MM.1S (cell line): ENCODE results near the gene TRIM25.

Experiments used
- DNase-seq: peaks from one replicate; pipeline ENCODE4 v3.0.0-alpha.2; 2015
- H2AFZ ChIP-seq: fragments of 300-600 bp; sonication (generic); 2 replicates; pipeline ENCODE4 v1.6.0; 2016; ENCODE audit warnings: antibody characterized with exemption, low read length
- H3F3A ChIP-seq: fragments of 300-600 bp; sonication (generic); 2 replicates; pipeline ENCODE4 v1.6.1; 2016; ENCODE audit warnings: mild to moderate bottlenecking, antibody characterized with exemption, low read length, moderate library complexity, mixed read lengths; ENCODE audit not compliant: insufficient read depth
- H3K27ac ChIP-seq: fragments of 300-600 bp; sonication (generic); 2 replicates; pipeline ENCODE4 v1.5.1; 2016; ENCODE audit warnings: mild to moderate bottlenecking, low read length
- H3K27me3 ChIP-seq: fragments of 300-600 bp; sonication (generic); replicated peaks from 2 replicates; pipeline ENCODE4 v1.6.0; 2016; ENCODE audit warnings: low read length; ENCODE audit not compliant: insufficient read depth
- H3K36me3 ChIP-seq: fragments of 300-600 bp; sonication (generic); replicated peaks from 2 replicates; pipeline ENCODE4 v1.6.1; 2016; ENCODE audit warnings: mild to moderate bottlenecking, low read length, mixed read lengths; ENCODE audit not compliant: insufficient read depth
- H3K4me1 ChIP-seq: fragments of 300-600 bp; sonication (generic); 2 replicates; pipeline ENCODE4 v1.6.1; 2016; ENCODE audit warnings: low read length, mixed read lengths
- H3K4me2 ChIP-seq: fragments of 300-600 bp; sonication (generic); 2 replicates; pipeline ENCODE4 v1.6.0; 2016; ENCODE audit warnings: low read depth, low read length
- H3K4me3 ChIP-seq: fragments of 300-600 bp; sonication (generic); 2 replicates; pipeline ENCODE4 v1.5.1; 2016; ENCODE audit warnings: low read length, mixed read lengths
- H3K79me2 ChIP-seq: fragments of 300-600 bp; sonication (generic); 2 replicates; pipeline ENCODE4 v1.6.1; 2016; ENCODE audit warnings: mixed run types, low read length, mixed read lengths
- H3K9ac ChIP-seq: fragments of 300-600 bp; sonication (generic); 2 replicates; pipeline ENCODE4 v1.6.1; 2016; ENCODE audit warnings: low read length, mixed read lengths
- H3K9me2 ChIP-seq: fragments of 300-600 bp; sonication (generic); replicated peaks from 2 replicates; pipeline ENCODE4 v1.6.1; 2016; ENCODE audit warnings: mild to moderate bottlenecking, low read length, mixed read lengths; ENCODE audit not compliant: insufficient read depth
- H3K9me3 ChIP-seq: fragments of 300-600 bp; sonication (generic); replicated peaks from 2 replicates; pipeline ENCODE4 v1.6.1; 2016; ENCODE audit warnings: mild to moderate bottlenecking, low read length, mixed read lengths; ENCODE audit not compliant: insufficient read depth
- H4K20me1 ChIP-seq: fragments of 300-600 bp; sonication (generic); 2 replicates; pipeline ENCODE4 v1.6.1; 2016; ENCODE audit warnings: mild to moderate bottlenecking, low read length, moderate library complexity, mixed read lengths; ENCODE audit not compliant: insufficient read depth
- EZH2 ChIP-seq: fragments of 300-600 bp; sonication (generic); optimal IDR thresholded peaks from 2 replicates; pipeline ENCODE3; 2017; ENCODE audit warnings: low read depth, mild to moderate bottlenecking, antibody characterized with exemption, low read length, mixed read lengths
- EZH2phosphoT487 ChIP-seq: fragments of 300-600 bp; sonication (generic); IDR thresholded peaks from 2 replicates; pipeline ENCODE4 v1.6.1; 2018; ENCODE audit warnings: antibody characterized with exemption, low read length
- TF ChIP-seq, protein P1 (sequence below): fragments of 300-600 bp; sonication (generic); IDR thresholded peaks from 2 replicates; pipeline ENCODE4 v1.5.1; 2016; ENCODE audit warnings: antibody characterized with exemption, low read length, mixed read lengths

TRIM25 gene

GRCh38 chr17:56881685-56882295, 32.1 kb downstream of the TRIM25 start:
- TF ChIP-seq, protein P1, sequence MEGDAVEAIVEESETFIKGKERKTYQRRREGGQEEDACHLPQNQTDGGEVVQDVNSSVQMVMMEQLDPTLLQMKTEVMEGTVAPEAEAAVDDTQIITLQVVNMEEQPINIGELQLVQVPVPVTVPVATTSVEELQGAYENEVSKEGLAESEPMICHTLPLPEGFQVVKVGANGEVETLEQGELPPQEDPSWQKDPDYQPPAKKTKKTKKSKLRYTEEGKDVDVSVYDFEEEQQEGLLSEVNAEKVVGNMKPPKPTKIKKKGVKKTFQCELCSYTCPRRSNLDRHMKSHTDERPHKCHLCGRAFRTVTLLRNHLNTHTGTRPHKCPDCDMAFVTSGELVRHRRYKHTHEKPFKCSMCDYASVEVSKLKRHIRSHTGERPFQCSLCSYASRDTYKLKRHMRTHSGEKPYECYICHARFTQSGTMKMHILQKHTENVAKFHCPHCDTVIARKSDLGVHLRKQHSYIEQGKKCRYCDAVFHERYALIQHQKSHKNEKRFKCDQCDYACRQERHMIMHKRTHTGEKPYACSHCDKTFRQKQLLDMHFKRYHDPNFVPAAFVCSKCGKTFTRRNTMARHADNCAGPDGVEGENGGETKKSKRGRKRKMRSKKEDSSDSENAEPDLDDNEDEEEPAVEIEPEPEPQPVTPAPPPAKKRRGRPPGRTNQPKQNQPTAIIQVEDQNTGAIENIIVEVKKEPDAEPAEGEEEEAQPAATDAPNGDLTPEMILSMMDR = no peak
- TF ChIP-seq EZH2 (no peak), EZH2phosphoT487 (no peak)
- Histone ChIP-seq H3F3A (peaks cover 5% of the 10 kb centered on the region; the same call in 1 of the 2 replicates), H3K27me3 (no peaks in the 10 kb centered on the region), H3K79me2 (no peaks in the 10 kb centered on the region), H3K9me3 (no peaks in the 10 kb centered on the region), H2AFZ (no peak overlapping the region), H3K4me3 (no peak overlapping the region), H3K27ac (no peak overlapping the region), H3K36me3 (no peaks in the 10 kb centered on the region), H3K9me2 (no peaks in the 10 kb centered on the region), H3K4me2 (no peak overlapping the region), H3K9ac (no peak overlapping the region), H3K4me1 (peaks cover 5% of the 10 kb centered on the region), H4K20me1 (no peaks in the 10 kb centered on the region)
- no peak for DNase-seq

GRCh38 chr17:56880571-56880970, 33.3 kb downstream of the TRIM25 start:
- no peak overlapping the region for H3K4me2 ChIP-seq

GRCh38 chr17:56880133-56880532, 33.7 kb downstream of the TRIM25 start:
- Histone ChIP-seq H3K4me1 (peaks cover 5% of the 10 kb centered on the region), H2AFZ (no peak overlapping the region), H4K20me1 (no peaks in the 10 kb centered on the region), H3K79me2 (no peaks in the 10 kb centered on the region), H3K9ac (no peak overlapping the region), H3K36me3 (no peaks in the 10 kb centered on the region), H3K9me2 (no peaks in the 10 kb centered on the region), H3K27me3 (no peaks in the 10 kb centered on the region), H3K4me3 (no peak overlapping the region), H3K27ac (no peak overlapping the region), H3K4me2 (no peak overlapping the region), H3K9me3 (no peaks in the 10 kb centered on the region), H3F3A (peaks cover 4% of the 10 kb centered on the region; the same call in 1 of the 2 replicates)
- no peak for DNase-seq
- TF ChIP-seq, protein P1 = no peak
- no peak for TF ChIP-seq EZH2
- TF ChIP-seq EZH2phosphoT487 = no peak

More at GRCh38 chr17:56880571-56880970, 33.3 kb downstream of the TRIM25 start:
- no peak for DNase-seq
- Histone ChIP-seq H3K4me3 (no peak overlapping the region), H3K79me2 (no peaks in the 10 kb centered on the region), H4K20me1 (no peaks in the 10 kb centered on the region), H3F3A (peaks cover 5% of the 10 kb centered on the region; the same call in 1 of the 2 replicates), H3K9me3 (no peaks in the 10 kb centered on the region), H3K9ac (no peak overlapping the region), H3K27me3 (no peaks in the 10 kb centered on the region), H3K27ac (no peak overlapping the region), H3K9me2 (no peaks in the 10 kb centered on the region), H2AFZ (no peak overlapping the region), H3K36me3 (no peaks in the 10 kb centered on the region), H3K4me1 (peaks cover 5% of the 10 kb centered on the region)
- TF ChIP-seq, protein P1 = no peak
- TF ChIP-seq EZH2phosphoT487 = no peak
- no peak for TF ChIP-seq EZH2
